Activated naive CD8-positive, alpha-beta T cell (primary cell): ENCODE results near the gene HRAS.

Source experiments
- H3K27ac Mint-ChIP-seq: one replicate; pipeline ENCODE4 v1.8.0; 2021; ENCODE audit warnings: mixed read lengths
- H3K27me3 Mint-ChIP-seq: one replicate; pipeline ENCODE4 v1.8.0; 2021; ENCODE audit warnings: mixed read lengths
- H3K36me3 Mint-ChIP-seq: one replicate; pipeline ENCODE4 v1.8.0; 2021; ENCODE audit warnings: mixed read lengths
- H3K4me1 Mint-ChIP-seq: one replicate; pipeline ENCODE4 v1.8.0; 2021; ENCODE audit warnings: low read depth, mixed read lengths
- H3K4me3 Mint-ChIP-seq: one replicate; pipeline ENCODE4 v1.8.0; 2021; ENCODE audit warnings: mild to moderate bottlenecking, mixed read lengths
- H3K9me3 Mint-ChIP-seq: one replicate; pipeline ENCODE4 v1.8.0; 2021; ENCODE audit warnings: low read depth, mixed read lengths

Gene HRAS

DNA sequence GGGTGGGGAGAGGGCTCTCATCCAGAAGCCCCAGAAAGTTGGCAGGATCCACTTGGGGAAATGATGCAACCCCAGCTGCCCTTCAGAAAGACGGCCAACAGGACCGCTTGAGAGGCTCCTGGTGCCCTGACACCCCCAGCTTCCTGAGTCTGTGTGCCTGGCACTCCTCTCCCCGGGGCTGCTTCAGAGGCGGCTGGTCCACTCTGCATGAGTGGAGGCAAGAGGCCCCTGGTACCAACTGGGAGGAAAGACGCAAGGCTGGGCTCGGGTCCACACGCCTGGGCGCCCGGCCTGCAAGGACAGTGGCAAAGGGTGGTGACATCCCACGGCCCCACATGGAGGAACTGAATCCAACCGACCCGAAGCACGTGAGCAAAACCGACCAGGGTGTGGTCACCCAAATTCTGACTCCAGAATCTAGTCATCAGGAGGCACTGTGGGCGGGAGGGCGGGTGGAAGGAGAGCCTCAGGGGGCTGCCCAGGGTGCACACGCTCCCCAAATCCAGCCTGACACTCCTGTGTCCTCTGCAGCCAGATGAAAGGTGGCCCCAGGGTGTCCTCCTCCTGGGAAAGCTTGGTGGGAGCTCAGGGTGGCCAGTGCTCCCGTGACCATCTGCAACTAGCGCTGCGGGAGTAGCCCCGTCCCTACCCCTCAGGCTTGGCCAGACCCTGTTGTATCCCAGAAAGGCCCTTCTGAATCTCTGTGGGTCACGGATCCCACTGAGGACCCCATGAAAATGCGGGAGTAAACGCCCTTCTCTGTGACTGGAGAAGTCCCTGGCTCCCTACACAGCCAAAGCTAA is 32.0 kb downstream of the HRAS start:
- Mint-ChIP-seq H3K36me3 (no peaks in the 10 kb centered on the region), H3K4me3 (peak overlapping the region; percentile 40), H3K4me1 (peaks cover 26% of the 10 kb centered on the region), H3K27me3 (no peaks in the 10 kb centered on the region), H3K9me3 (no peaks in the 10 kb centered on the region), H3K27ac (peak overlapping the region; percentile 10)

DNA sequence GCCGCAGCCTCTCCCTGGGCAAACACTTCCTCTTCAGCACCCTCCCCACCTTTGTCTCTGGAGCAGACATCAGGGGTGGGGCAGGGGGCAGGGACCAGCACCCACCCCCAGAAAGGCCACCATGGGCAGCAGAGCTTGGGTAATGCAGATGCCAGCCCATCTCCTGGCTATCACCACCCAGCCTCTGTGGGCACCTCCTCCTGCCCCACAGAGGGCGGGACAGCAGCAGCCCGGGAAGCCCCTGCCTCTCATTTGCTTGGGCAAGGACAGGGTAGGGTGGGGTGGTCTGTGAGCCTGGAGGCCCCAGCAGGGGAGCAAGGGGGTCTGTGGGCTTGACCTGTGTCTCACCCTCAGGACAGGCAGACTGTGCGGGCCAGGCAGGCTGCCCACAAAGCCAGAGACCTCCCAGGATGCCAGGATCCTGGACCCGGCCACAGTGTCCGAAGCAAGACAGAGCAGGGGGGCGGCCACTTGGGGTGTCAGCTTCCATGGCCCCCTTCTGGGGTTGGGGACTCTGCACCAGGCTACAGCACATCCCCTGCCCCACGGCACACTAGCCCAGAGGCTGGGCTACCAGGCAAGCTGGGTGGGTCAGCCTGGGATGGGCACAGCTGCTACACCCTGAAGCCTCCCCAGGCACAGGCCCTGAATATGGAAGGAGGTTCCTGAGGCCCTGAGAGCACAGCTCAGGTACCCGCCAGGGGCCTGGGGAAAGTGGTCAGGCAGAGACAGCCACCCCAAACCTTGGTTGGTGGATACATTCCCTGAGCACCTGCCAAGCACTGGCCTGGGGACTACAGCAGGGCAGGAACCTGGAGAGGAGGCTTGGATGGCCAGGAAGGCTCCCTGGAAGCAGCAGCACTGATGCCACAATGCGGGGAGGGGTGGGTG is 32.8 kb downstream of the HRAS start:
- no peaks in the 10 kb centered on the region for H3K9me3 Mint-ChIP-seq
- peaks cover 21% of the 10 kb centered on the region for H3K4me1 Mint-ChIP-seq
- H3K4me3 Mint-ChIP-seq = no peak overlapping the region
- no peak overlapping the region for H3K27ac Mint-ChIP-seq
- no peaks in the 10 kb centered on the region for H3K27me3 Mint-ChIP-seq
- peaks cover 1% of the 10 kb centered on the region for H3K36me3 Mint-ChIP-seq

DNA sequence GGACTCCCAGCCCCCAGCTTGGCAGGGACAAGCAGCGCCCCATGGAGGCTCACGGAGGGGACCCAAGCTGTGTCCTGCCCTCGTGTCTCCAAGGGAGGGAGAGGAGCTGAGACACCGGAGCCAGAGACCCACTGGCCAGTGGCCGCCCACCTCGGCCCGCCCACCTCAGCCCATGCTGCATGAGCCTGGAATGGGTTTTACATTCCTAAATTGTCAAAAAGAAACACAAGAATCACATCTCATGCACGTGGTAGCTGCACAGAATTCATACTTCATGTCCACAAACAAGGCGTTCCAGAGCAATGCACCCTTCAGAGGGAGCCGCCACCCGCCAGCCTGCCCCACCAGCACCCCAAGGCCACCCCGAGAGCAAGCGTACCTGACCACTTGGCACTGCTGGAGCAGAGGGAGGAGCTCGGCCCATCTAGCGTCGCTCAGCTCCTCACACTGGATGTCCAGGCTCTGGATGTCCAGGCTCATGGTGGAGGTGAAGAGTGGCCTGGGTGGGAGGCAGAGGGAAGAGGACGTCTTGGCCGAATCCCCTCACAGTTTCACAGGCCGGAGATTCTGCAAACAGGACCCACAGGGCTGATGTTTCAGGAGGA is 33.6 kb downstream of the HRAS start:
- no peaks in the 10 kb centered on the region for H3K27me3 Mint-ChIP-seq
- peaks cover 7% of the 10 kb centered on the region for H3K36me3 Mint-ChIP-seq
- peaks cover 23% of the 10 kb centered on the region for H3K4me1 Mint-ChIP-seq
- no peak overlapping the region for H3K27ac Mint-ChIP-seq
- H3K4me3 Mint-ChIP-seq = no peak overlapping the region
- H3K9me3 Mint-ChIP-seq = no peaks in the 10 kb centered on the region

DNA sequence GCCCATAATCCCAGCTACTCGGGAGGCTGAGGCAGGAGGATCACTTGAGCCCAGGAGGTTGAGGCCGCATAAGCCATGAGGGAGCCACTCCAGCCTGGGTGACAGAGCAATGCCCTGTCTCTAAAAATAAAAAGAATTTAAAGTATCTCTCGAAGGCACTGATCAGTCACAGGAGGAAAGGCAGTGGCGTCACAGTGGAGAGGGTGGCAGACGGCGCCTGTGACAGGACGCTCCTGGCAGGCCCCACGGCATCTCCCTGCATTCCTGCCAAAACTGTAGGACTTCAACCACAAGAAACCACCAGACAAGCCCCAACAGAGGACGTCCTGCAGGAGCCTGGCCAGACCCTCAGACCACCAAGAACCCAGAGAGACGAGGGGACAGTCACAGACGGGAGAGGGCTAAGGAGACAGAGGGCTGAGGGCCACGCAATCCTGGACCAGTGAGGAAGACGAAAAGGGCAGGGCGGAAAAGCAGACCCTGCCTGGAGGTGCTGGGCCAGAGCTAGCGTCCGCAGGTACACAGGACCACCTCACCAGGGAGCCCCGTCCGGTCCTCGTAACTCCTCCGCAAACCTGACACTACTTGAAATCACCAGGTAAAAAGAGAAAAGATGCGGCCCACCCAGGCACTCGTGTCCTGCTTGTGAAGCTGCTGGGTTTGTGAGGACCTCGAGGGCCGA is 34.2 kb downstream of the HRAS start:
- Mint-ChIP-seq H3K27me3 (no peaks in the 10 kb centered on the region), H3K4me1 (peaks cover 22% of the 10 kb centered on the region), H3K4me3 (no peak overlapping the region), H3K27ac (no peak overlapping the region), H3K9me3 (no peaks in the 10 kb centered on the region), H3K36me3 (peaks cover 7% of the 10 kb centered on the region)

DNA sequence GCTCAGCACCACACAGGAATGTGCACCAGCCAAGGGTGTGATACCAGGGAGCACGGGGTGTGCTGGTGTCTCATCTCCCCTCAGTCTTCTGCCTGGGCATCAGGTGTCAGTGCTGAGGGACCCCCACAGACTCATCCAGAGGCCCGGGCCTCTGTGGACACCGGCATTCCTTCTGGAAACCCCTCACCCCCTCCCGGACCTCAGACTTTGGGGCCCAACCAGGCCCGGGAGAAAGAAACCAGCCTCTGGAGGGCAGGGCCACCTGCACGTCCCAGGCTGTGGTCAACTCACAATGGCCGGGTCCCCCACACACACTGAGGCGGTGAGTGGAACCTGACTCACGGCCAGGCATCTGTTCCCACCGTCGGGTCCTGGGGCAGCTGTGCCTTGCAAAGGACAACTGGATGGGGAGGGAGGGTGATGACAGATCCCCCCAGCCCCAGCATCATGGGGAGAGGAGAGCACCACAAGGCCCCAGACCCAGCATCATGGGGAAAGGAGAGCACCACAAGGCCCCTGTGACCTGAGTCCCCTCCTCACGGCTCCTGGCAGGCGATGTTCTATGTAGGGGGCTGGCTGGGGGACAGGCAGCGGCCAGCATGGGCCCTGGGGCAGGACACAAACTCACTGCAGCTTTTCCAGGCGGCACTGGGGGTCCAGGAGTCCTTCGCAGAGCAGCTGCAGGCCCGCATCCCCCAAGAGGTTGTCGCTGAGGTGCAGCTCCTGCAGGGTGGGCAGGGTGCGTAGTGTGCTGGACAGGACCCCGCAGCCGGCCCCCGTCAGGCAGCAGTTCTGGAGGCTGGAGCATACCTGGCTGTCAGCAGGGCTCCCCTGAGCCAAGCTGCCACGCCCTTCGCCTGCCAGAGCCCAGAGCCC is 35.9 kb downstream of the HRAS start:
- no peaks in the 10 kb centered on the region for H3K27me3 Mint-ChIP-seq
- H3K9me3 Mint-ChIP-seq = no peaks in the 10 kb centered on the region
- peaks cover 9% of the 10 kb centered on the region for H3K4me1 Mint-ChIP-seq
- H3K27ac Mint-ChIP-seq = no peak overlapping the region
- no peak overlapping the region for H3K4me3 Mint-ChIP-seq
- H3K36me3 Mint-ChIP-seq = peaks cover 10% of the 10 kb centered on the region

DNA sequence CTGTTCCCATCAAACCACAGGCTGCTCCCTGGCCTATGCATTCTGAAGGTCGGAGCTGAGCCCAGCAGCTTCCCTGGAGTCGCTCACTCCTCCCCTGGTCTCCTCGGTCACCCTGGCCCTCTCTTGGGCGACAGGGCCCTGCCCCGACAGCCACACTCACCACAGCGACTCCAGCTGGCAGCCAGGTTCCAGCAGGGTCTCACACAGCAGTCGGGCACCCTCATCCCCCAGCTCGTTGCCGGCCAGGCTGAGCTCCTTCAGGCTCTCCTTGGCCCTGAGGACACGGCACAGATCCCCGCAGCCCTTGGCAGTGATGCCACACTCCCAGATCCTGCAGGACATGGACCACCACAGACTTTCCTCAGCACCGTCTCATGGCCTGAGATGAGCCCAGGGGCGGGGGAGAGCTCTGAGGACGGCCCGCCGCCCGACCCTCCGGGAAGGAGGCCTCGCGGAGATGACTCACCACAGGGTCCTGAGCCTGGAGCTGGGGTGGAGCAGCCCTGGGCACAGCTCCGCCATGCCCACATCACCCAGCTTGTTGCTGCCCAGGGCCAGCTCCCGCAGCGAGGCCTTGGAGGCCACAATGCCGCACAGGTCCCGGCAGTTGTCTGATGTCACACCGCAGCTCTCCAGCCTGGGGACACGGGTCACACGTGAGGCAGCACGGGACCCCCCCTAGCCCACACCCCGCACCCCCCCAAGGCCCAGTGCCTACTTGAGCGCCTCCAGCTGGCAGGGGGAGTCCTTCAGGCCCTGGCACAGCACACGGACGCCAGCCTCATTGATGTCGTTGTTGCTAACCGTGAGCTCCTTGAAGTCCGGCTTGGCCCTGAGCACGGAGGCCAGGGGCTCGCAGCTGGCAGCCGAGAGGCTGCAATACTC is 36.8 kb downstream of the HRAS start:
- Mint-ChIP-seq H3K4me3 (no peak overlapping the region), H3K9me3 (no peaks in the 10 kb centered on the region), H3K27ac (peak overlapping the region; percentile 64)

DNA sequence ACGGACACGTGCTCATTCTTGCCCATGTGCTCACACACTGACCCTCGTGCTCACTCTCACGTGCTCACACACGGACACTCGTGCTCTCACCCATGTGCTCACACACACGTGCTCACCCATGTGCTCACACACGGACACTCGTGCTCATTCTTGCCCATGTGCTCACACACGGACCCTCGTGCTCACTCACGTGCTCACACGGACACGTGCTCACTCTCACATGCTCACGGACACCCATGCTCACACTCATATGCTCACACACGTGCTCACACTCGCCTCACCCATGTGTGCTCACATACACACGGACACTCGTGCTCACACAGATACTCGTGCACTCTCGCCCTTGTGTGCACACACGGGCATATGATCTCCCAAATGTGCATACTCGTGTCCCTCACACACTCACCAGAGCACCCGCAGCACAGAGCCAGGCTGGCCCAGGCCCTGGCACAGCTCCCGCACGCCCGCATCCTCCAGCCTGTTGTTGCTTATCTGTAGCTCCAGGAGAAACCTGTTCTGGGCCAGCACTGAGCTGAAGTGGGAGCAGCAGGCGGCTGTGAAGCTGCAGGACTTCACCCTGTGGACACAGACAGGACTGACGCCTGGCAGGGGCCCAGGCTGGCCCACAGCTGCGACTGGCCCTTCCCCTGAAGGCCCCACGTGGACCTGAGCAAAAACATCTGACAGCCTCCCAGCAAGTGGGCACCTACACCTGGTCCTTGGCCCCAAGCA is 37.6 kb downstream of the HRAS start:
- no peaks in the 10 kb centered on the region for H3K9me3 Mint-ChIP-seq
- H3K4me1 Mint-ChIP-seq = peaks cover 2% of the 10 kb centered on the region
- peaks cover 10% of the 10 kb centered on the region for H3K36me3 Mint-ChIP-seq
- H3K27me3 Mint-ChIP-seq = no peaks in the 10 kb centered on the region
- H3K4me3 Mint-ChIP-seq = no peak overlapping the region
- H3K27ac Mint-ChIP-seq = peak overlapping the region; percentile 89

More for the DNA sequence above, 36.8 kb downstream of the HRAS start:
- no peaks in the 10 kb centered on the region for H3K27me3 Mint-ChIP-seq
- H3K36me3 Mint-ChIP-seq = peaks cover 10% of the 10 kb centered on the region
- H3K4me1 Mint-ChIP-seq = peaks cover 6% of the 10 kb centered on the region

DNA sequence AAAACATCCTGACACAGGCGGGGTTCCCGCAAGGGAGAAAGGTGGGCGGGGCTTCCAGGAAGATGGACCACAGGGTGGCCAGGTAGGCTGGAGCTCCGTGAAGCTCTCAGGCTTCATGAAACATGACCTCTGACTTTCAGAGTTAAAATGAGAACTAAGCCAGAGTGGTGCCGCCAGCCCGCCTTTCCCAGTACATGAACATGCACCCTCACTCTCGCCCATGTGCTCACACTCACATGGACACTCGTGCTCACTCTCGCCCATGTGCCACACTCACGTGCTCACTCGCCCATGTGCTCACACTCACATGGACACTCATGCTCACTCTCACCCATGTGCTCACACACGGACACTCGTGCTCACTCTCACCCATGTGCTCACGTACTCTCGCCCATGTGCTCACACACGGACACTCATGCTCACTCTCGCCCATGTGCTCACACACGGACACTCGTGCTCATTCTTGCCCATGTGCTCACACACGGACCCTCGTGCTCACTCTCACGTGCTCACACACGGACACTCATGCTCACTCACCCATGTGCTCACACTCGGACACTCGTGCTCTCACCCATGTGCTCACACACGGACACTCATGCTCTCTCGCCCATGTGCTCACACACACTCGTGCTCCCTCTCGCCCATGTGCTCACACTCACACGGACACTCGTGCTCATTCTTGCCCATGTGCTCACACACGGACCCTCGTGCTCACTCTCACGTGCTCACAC is 38.4 kb downstream of the HRAS start:
- peak overlapping the region; percentile 89 for H3K27ac Mint-ChIP-seq
- peak overlapping the region; percentile 17 for H3K4me3 Mint-ChIP-seq
- peaks cover 2% of the 10 kb centered on the region for H3K4me1 Mint-ChIP-seq
- H3K36me3 Mint-ChIP-seq = peaks cover 10% of the 10 kb centered on the region
- no peaks in the 10 kb centered on the region for H3K27me3 Mint-ChIP-seq
- H3K9me3 Mint-ChIP-seq = no peaks in the 10 kb centered on the region

DNA sequence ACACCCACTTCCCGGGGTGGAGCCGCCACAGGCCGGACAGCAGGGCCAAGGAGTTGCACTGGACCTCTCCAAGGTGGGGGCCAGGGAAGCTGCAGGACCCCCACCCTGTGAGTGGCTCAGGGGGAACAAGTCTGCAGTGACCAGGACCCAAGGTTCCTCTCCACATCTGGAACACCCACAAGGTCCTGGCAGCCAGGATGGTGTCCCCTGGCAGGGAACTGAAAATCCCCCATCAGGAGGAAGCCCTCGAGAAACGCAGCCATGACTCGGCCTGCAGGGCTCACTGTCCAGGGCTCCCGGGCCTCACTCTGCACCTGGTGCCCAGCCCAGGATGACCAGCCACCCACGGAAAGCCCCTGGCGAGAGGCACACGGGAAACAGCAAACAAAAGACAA is 39.8 kb downstream of the HRAS start:
- H3K27ac Mint-ChIP-seq = no peak overlapping the region
- H3K4me3 Mint-ChIP-seq = no peak overlapping the region
- H3K27me3 Mint-ChIP-seq = no peaks in the 10 kb centered on the region
- H3K9me3 Mint-ChIP-seq = no peaks in the 10 kb centered on the region
- H3K4me1 Mint-ChIP-seq = peaks cover 2% of the 10 kb centered on the region
- peaks cover 10% of the 10 kb centered on the region for H3K36me3 Mint-ChIP-seq

DNA sequence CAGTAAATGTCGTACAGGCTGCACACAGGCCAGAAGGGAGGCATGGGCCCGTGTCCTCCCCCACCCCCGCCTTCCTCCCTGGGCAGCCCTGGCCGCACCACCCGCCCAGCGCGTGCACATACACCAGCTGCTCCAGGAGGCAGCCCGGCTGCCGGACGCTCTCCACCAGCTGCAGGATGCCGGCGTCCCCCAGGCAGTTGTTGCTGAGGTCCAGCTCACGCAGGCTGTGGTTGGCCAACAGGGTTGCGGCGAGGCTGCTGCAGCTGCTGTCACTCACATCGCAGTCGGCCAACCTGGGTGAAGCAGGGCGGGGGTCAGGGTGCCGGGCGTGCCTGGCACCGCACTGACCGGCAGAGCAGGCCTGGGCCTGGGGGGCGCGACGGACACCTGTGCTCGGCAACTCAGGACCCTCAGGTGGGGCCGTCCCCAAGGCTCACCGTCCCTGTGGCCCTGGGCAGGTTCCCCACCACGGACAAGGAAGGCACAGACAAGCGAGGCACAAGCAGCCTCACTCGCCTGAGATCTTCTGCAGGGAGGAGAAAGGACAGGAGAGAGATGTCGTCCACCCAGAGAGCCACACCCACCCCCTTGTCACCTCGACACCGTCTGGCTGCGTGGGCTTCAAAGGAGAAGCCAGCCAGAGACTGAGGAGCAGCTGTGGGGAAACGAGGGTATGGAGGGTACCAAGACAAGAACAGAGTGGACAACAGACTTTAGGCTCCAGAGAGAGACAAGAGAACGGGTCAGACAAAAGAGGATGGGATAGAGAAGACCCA is 40.4 kb downstream of the HRAS start:
- no peaks in the 10 kb centered on the region for H3K9me3 Mint-ChIP-seq
- H3K27me3 Mint-ChIP-seq = no peaks in the 10 kb centered on the region
- H3K27ac Mint-ChIP-seq = peak overlapping the region; percentile 22
- peaks cover 10% of the 10 kb centered on the region for H3K36me3 Mint-ChIP-seq
- H3K4me3 Mint-ChIP-seq = no peak overlapping the region
- peaks cover 2% of the 10 kb centered on the region for H3K4me1 Mint-ChIP-seq

DNA sequence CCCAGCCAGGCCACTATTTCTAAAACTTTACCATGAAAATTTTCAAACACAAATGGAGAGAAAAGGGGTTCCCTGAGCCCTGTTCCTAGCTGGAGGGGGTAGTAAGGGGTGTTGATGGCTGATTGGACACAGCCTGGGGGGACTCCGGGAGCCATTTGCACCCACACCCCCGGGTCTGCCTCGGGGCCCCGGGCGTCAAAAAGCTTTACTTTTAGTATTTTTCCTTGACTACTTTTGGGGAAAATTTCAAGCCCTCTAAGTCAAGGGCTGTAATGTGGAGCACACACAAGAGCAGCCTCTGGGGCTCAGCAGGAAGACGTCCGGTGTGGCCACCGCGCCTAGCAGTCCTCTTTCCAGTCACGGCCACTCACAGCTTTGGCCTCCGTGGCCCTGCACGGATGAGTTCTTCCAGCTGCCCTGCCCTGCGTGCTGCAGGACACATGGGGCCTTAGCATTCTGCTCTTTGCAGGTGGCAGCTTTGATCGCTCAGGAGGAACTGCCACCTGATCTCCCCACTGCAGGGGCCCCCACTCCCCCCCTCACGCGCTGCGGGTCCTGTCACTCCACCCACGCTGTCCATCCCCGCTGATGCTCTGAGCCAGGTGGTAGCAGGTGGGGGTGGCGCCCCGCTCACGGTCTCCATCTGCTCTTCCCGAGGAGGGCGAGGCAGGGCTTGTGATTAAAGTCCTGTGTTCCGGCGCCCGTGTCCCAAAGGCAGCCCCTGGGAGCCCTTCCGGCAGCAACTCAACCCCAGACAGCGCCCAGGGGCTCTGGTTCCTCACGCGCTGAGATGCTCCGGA is 42.7 kb downstream of the HRAS start:
- Mint-ChIP-seq H3K4me1 (peaks cover 2% of the 10 kb centered on the region), H3K27ac (no peak overlapping the region), H3K36me3 (peaks cover 10% of the 10 kb centered on the region), H3K9me3 (no peaks in the 10 kb centered on the region), H3K4me3 (no peak overlapping the region), H3K27me3 (no peaks in the 10 kb centered on the region)
